DMS 273 treated with DMSO at 0.1 percent for 48 hours (cell line): ENCODE data around the gene SSH2.
"Not testable (repeated sequence)": the region's sequence is repeated elsewhere in the genome, so short reads cannot be mapped to it uniquely, and the experiment has no call there.

ENCODE experiments used
- DNase-seq: peaks from one replicate; lab custom pipeline; 2025; lab: John Stamatoyannopoulos, UW

SSH2 gene

GRCh38 chr17:29874358-29874757 lies 55.7 kb downstream of the SSH2 start:
- not testable (repeated sequence) for DNase-seq

- no peak for DNase-seq
Measured at GRCh38 chr17:29873476-29873875, 56.6 kb downstream of the SSH2 start.

- DNase-seq, result peak; percentile 26
Measured at GRCh38 chr17:29870836-29871465, 59.1 kb downstream of the SSH2 start.

- no peak for DNase-seq
Measured at GRCh38 chr17:29867643-29868181, 62.3 kb downstream of the SSH2 start.

- no peak for DNase-seq
Measured at GRCh38 chr17:29866746-29867404, 63.2 kb downstream of the SSH2 start.

- DNase-seq, result no peak
Measured at GRCh38 chr17:29864615-29865014, 65.4 kb downstream of the SSH2 start.

GRCh38 chr17:29864123-29864522 lies 65.9 kb downstream of the SSH2 start:
- not testable (repeated sequence) for DNase-seq

GRCh38 chr17:29862951-29863350 lies 67.1 kb downstream of the SSH2 start:
- no peak for DNase-seq

- no peak for DNase-seq
Measured at GRCh38 chr17:29862127-29862526, 67.9 kb downstream of the SSH2 start.

- not testable (repeated sequence) for DNase-seq
Measured at GRCh38 chr17:29859445-29859844, 70.6 kb downstream of the SSH2 start.

- no peak for DNase-seq
Measured at GRCh38 chr17:29857823-29858222, 72.2 kb downstream of the SSH2 start.

GRCh38 chr17:29857105-29857504 lies 72.9 kb downstream of the SSH2 start:
- DNase-seq, result not testable (repeated sequence)

- DNase-seq, result no peak
Measured at GRCh38 chr17:29855686-29856085, 74.3 kb downstream of the SSH2 start.

- DNase-seq, result no peak
Measured at GRCh38 chr17:29848737-29849136, 81.3 kb downstream of the SSH2 start.

- DNase-seq, result no peak
Measured at GRCh38 chr17:29847527-29848400, 82.3 kb downstream of the SSH2 start.

- DNase-seq, result no peak
Measured at GRCh38 chr17:29847118-29847517, 82.9 kb downstream of the SSH2 start.

- DNase-seq, result no peak
Measured at GRCh38 chr17:29846298-29846697, 83.7 kb downstream of the SSH2 start.

GRCh38 chr17:29844339-29845048 lies 85.5 kb downstream of the SSH2 start:
- DNase-seq, result no peak

- DNase-seq, result no peak
Measured at GRCh38 chr17:29840884-29841283, 89.1 kb downstream of the SSH2 start.

- no peak for DNase-seq
Measured at GRCh38 chr17:29839656-29840055, 90.4 kb downstream of the SSH2 start.

GRCh38 chr17:29838961-29839360 lies 91.1 kb downstream of the SSH2 start:
- DNase-seq, result no peak

- DNase-seq, result no peak
Measured at GRCh38 chr17:29837531-29837930, 92.5 kb downstream of the SSH2 start.
